Activated CD4-positive, alpha-beta T cell treated with anti-CD3 and anti-CD28 coated beads, Interleukin-2, Interleukin-4, amounts not matched to agents 100 ng/mL and 50 ng/mL, durations not matched to agents 16 hours and 8 hours (primary cell): Measurements from ENCODE around the gene DIPK1B.

Experiments used
- DNase-seq: peaks from one replicate; pipeline ENCODE4 v3.0.0-alpha.2; 2020; ENCODE audit warnings: low spot score

The DIPK1B gene

DNA sequence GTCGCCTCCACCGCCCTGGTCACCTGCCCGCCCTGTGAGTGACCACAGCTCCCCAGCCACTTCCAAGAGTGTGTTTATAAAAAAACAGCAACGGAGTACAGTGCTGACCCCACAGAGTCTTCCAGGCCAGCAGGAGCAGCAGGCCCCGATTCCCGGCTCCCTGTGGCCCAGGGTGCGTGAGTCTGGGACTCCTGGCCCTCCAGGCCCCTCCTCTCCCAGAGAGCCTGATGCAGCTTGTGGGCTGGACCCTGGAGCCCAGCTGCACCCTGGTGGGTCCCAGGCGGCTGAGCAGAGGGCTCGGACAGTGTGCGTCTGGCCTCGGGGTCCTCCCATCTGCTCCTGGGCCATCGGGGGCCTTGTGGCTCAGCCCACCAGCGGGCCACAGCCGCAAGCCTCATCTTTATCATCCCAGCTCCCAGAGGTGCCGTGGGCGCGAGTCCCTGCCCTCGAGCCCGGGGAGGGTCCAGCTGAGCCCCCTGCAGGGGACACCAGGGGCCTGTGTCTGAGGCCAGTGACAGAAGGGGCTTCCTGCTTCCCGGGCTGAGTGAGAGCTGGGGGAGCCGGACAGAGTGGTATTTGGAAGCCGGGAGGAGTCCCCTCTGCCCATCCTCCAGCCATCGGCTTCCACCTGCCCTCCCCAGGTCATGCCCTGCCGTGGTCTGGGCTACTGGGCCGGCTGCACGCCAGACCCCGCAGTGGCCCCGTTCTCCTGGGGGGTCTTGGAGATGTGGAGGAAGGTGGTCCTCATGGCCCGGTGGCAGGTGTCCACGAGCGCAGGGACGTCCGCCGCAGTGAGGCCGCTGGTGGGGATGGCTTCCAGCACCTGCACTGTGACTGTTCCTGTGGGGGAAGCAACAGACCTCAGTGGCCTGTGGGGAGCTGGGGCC lies 39.0 kb upstream of the DIPK1B start:
- DNase-seq, result no peak

- no peak for DNase-seq
Observed at GRCh38 chr9:136673975-136674785, 38.2 kb upstream of the DIPK1B start.

- no peak for DNase-seq
Observed at GRCh38 chr9:136674786-136675349, 37.5 kb upstream of the DIPK1B start.

DNA sequence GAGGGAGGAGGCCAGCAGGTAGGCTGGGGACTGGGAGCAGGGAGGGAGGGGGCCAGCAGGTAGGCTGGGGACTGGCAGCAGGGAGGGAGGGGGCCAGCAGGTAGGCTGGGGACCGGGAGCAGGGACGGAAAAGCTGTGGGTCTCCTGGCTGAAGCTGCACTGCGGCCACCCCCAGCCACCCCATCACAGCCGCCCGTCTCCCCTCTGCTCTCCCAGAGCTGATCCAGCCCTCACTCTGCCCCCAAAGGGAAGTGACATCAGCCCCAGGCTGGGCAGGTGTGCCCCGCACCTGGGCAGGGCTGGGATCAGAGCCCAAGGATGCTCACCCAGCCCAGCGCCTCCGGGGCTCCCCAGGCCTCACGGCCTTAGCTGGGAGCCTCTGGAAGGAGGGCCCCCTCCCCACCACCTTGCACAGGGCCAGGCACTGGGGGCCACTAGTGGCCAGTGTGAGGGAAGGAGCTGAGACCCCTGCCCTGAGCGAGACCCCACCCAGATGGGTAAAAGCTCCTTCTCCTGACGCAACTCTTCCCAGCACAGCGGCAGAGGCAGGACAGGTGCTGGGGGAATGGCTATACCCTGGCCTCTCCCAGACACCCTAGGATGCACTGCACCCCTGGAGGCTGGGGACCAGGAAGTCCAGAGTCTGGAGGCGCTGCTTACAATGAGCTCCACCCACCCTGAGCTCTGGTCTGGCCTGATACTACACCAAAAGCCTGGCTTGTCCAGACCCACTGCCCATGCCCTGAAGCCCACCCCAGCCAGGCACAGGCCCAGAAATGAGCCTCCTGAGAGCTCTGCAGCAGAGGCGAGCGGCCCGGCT lies 36.7 kb upstream of the DIPK1B start:
- no peak for DNase-seq

GRCh38 chr9:136676297-136676794 lies 36.0 kb upstream of the DIPK1B start:
- DNase-seq, result no peak

DNA sequence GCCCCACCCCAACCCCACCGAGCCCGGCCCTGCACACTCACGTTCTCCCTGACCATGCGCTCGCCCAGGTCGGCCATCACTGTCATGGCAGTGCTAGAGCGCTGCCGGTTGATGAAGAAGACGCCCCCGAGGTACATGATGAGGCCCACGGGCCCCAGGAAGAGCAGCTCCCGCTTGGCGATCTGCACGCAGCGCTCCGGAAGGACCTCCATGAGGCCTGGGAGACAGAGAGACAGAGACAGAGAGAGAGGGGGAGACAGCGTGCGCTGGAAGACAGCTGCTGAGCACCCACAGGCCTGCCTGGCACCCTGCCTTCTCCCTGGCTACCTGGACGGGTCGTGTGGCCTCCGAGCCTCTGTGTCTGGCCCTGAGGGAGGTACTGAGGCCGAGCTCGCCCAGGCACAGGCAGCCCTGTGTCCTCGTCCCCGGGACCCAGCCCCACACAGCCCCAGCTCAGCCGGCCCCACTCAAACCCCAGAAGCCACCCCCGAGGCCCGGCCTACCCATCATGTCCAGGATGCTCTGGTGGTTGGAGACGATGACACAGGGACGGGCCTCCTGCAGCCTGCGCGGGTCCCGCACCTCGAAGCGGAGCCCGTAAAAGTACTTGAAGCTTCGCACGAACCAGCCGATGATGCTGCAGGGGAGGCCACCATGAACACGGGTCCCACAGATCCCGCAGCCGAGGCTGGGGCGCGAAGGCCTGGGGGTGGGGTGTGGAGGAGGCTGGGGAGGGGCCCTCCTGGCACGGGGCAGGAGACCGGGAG lies 35.3 kb upstream of the DIPK1B start:
- no peak for DNase-seq

GRCh38 chr9:136678034-136678433 lies 34.3 kb upstream of the DIPK1B start:
- no peak for DNase-seq

- no peak for DNase-seq
Observed at GRCh38 chr9:136678624-136679023, 33.7 kb upstream of the DIPK1B start.

GRCh38 chr9:136679431-136679941 lies 32.9 kb upstream of the DIPK1B start:
- no peak for DNase-seq

- no peak for DNase-seq
Observed at GRCh38 chr9:136681029-136681428, 31.3 kb upstream of the DIPK1B start.

DNA sequence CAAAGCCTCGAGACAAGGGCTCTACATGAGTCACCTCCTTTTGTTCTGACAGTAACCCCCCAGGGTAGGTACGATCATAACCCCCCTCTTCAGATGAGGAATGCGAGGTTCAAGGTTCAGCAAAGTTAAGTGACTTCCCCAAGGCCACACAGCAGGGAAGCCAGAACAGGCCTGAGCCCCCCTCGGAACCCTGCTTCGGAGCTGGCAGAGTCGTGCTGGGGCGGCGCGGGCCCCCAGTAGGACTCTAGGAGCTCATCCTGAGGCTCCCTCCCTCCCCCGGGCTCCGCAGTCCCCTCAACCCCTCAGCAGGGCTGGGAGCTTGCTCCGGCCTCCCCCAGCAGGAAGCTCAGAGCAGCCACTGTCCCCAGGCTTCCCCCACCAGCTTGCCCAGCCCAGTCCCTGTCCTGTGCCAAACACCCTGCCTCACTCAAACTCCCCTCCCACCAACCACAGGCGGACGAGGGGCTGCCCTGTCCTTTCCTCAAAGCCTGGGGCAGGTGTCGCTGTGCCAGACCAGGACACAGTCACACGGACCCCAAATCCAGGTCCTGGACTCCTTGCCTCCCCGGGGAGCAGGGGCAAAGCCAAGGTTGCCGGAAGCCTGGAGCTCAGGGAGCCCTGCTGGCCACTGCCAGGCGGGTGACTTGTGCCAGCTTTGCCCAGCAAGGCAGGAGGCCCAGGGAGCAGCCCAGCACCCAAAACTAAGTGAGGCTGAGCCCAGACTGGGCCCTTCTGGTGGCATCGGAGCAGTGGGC lies 30.2 kb upstream of the DIPK1B start:
- no peak for DNase-seq

- DNase-seq, result no peak
Observed at GRCh38 chr9:136682710-136683109, 29.7 kb upstream of the DIPK1B start.

GRCh38 chr9:136683173-136683745 lies 29.1 kb upstream of the DIPK1B start:
- no peak for DNase-seq

- no peak for DNase-seq
Observed at GRCh38 chr9:136683755-136684154, 28.6 kb upstream of the DIPK1B start.

DNA sequence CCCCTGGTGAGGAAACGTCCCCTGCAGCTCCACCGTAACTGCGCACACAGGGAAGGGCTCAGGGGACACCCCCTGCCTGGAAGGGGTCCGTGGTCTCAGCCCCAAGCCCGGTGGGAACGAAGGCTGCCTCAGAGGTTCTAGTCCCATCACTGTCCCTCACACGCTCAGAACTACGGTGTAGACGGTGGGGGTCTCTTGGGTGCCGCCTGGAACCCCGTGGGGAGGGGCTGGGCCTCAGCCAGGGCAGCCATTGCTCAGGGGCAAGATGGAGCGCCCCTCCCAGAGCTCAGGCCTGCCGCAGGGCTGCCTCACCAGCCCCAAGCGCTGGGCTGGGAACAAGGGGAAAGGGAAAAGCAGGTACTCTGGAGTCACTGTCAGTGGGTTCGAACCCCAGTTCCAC lies 28.0 kb upstream of the DIPK1B start:
- no peak for DNase-seq

DNA sequence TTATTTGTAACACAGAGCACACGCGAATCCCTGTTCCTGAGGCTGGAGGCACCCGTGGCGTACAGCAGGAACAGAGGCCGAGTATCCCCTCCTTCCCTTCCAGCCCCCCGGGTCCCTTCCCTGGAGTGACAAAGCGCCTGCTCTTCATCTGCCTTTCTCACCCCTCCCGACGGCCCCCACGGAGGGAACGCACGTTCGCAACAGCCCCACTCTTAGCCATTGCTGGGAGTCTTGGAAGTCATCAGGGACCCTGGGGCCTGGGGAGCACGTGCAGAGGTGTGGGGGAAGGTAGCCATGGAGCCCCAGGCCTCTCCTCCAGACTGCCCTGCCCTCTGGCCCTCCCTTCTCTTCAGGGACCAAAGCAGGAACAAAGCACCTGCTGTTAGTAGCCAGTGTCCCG lies 27.6 kb upstream of the DIPK1B start:
- DNase-seq, result no peak

DNA sequence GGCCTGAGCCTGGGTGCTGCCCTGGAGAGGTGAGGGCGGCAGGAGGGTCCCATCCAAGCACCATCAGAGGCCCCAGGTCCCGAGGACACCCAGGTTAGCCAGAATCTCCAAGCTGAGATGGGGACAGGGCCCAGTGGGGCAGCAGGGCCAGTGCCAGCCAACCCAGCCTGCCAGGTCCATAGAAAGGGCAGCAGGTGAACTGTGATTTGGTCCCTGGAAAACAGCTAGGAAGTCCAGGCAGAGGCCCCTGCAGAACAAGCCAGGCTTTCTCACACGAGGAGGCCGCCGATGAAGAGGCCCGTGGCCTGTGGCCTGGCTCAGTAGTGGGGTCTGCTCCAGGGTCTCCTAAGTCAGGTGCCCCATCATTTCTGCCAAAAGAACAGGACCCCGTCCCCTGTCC lies 27.2 kb upstream of the DIPK1B start:
- DNase-seq, result no peak

- no peak for DNase-seq
Observed at GRCh38 chr9:136685790-136686533, 26.4 kb upstream of the DIPK1B start.

DNA sequence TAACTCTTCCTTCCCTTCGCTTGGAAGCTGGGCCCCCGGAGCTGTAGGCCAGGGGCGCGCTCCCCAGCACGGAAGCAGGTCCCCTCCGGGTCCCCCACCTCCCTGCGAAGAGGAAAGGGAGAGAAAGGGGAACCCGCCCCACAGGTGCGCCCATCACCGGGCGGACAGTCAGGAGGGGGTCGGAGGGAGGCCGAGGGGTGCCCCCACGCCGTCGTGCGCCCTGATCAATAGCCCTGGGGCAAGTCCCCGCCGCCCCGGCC lies 25.9 kb upstream of the DIPK1B start:
- no peak for DNase-seq
